NCI-H2196 (cell line): Measurements from ENCODE around the gene CDH4.

Source experiments
- DNase-seq: peaks from one replicate; lab custom pipeline; 2025; ENCODE audit not compliant: unreplicated experiment; lab: John Stamatoyannopoulos, UW

CDH4 gene

GRCh38 chr20:61251529-61252393 lies at the start of gene CDH4:
CDH4 (plus strand) TSS chr20:61252261.
- no peak for DNase-seq

- no peak for DNase-seq
Observed at GRCh38 chr20:61203320-61203719, 48.7 kb upstream of the CDH4 start.

GRCh38 chr20:61204206-61204605 lies 47.9 kb upstream of the CDH4 start:
- no peak for DNase-seq

- no peak for DNase-seq
Observed at GRCh38 chr20:61205769-61206168, 46.3 kb upstream of the CDH4 start.

- DNase-seq = no peak
Observed at GRCh38 chr20:61210862-61211261, 41.2 kb upstream of the CDH4 start.

GRCh38 chr20:61217848-61218247 lies 34.2 kb upstream of the CDH4 start:
- no peak for DNase-seq

GRCh38 chr20:61219021-61219431 lies 33.0 kb upstream of the CDH4 start:
- DNase-seq = no peak

GRCh38 chr20:61220131-61220530 lies 31.9 kb upstream of the CDH4 start:
- no peak for DNase-seq

GRCh38 chr20:61220626-61221325 lies 31.3 kb upstream of the CDH4 start:
- no peak for DNase-seq

GRCh38 chr20:61222699-61223098 lies 29.4 kb upstream of the CDH4 start:
- no peak for DNase-seq

GRCh38 chr20:61223121-61223520 lies 28.9 kb upstream of the CDH4 start:
- DNase-seq = no peak

GRCh38 chr20:61230166-61230565 lies 21.9 kb upstream of the CDH4 start:
- DNase-seq = no peak

GRCh38 chr20:61233590-61233989 lies 18.5 kb upstream of the CDH4 start:
- no peak for DNase-seq

- DNase-seq = no peak
Observed at GRCh38 chr20:61234224-61234890, 17.7 kb upstream of the CDH4 start.

- no peak for DNase-seq
Observed at GRCh38 chr20:61236713-61237112, 15.3 kb upstream of the CDH4 start.

- no peak for DNase-seq
Observed at GRCh38 chr20:61238813-61239212, 13.2 kb upstream of the CDH4 start.

GRCh38 chr20:61240814-61241213 lies 11.2 kb upstream of the CDH4 start:
- DNase-seq = no peak

- DNase-seq = no peak
Observed at GRCh38 chr20:61244213-61244612, 7.8 kb upstream of the CDH4 start.

GRCh38 chr20:61246269-61246668 lies 5.8 kb upstream of the CDH4 start:
- no peak for DNase-seq

GRCh38 chr20:61249626-61250025 lies 2.4 kb upstream of the CDH4 start:
- no peak for DNase-seq

GRCh38 chr20:61252601-61253263 lies 671 bp downstream of the CDH4 start:
- no peak for DNase-seq
